ENCODE measurements around the gene BACH2.

DNA sequence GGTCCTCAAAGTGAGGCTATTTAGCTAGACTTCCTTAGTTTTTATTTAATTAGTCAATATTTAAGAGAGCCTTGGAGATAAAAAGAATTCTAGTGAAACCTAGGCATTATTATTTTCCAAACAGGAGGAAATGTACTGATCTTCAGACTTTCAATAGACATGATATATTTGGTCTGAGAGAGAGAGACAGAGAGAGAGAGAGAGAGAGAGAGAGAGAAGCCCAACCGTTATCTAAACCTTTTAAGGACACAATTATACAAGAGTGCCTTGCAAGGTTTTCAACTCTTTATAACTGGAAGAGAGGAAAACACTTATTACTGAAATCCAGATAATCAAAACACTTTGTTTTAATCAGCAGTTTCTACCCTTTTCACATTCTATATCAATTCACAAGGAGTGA, 64.8 kb downstream of the BACH2 start:
- TF ChIP-seq, protein P1, sequence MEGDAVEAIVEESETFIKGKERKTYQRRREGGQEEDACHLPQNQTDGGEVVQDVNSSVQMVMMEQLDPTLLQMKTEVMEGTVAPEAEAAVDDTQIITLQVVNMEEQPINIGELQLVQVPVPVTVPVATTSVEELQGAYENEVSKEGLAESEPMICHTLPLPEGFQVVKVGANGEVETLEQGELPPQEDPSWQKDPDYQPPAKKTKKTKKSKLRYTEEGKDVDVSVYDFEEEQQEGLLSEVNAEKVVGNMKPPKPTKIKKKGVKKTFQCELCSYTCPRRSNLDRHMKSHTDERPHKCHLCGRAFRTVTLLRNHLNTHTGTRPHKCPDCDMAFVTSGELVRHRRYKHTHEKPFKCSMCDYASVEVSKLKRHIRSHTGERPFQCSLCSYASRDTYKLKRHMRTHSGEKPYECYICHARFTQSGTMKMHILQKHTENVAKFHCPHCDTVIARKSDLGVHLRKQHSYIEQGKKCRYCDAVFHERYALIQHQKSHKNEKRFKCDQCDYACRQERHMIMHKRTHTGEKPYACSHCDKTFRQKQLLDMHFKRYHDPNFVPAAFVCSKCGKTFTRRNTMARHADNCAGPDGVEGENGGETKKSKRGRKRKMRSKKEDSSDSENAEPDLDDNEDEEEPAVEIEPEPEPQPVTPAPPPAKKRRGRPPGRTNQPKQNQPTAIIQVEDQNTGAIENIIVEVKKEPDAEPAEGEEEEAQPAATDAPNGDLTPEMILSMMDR (IDR thresholded peaks at IDR 0.05), result no peak
- TF ChIP-seq POLR2AphosphoS5 (IDR thresholded peaks at IDR 0.05) (no peak), EP300 (IDR thresholded peaks at IDR 0.05) (no peak)

All from upper lobe of left lung (tissue), 4 donors.